Measurements from ENCODE around the gene PHF2.

GRCh38 chr9:93659837-93660177 lies 83.4 kb downstream of the PHF2 start:
- TF ChIP-seq, protein P1, sequence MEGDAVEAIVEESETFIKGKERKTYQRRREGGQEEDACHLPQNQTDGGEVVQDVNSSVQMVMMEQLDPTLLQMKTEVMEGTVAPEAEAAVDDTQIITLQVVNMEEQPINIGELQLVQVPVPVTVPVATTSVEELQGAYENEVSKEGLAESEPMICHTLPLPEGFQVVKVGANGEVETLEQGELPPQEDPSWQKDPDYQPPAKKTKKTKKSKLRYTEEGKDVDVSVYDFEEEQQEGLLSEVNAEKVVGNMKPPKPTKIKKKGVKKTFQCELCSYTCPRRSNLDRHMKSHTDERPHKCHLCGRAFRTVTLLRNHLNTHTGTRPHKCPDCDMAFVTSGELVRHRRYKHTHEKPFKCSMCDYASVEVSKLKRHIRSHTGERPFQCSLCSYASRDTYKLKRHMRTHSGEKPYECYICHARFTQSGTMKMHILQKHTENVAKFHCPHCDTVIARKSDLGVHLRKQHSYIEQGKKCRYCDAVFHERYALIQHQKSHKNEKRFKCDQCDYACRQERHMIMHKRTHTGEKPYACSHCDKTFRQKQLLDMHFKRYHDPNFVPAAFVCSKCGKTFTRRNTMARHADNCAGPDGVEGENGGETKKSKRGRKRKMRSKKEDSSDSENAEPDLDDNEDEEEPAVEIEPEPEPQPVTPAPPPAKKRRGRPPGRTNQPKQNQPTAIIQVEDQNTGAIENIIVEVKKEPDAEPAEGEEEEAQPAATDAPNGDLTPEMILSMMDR (IDR thresholded peaks at IDR 0.05; ENCODE audit: low read length): no peak
- TF ChIP-seq EZH2 (optimal IDR thresholded peaks at IDR 0.05; ENCODE audit: low read depth, low read length) (no peak), EZH2phosphoT487 (IDR thresholded peaks at IDR 0.05; ENCODE audit: low read length) (no peak)
